Pancreas (tissue), 10 donors: Measurements from ENCODE around the gene PAM. TPM values are rescaled to one million over a fixed set of nuclear protein-coding genes. Genes with fewer than 3 reads are reported as not detected.

Experiments used
- ATAC-seq, 4 donors: fragments of 200-7000 bp; cut with Tn5 transposase; one replicate each; pipeline versions ENCODE4 v1.8.0 to v1.9.1; 2020; ENCODE audit warnings: mild to moderate bottlenecking in 4 of 4, moderate library complexity in 4 of 4
- DNase-seq, 6 donors: peaks; one replicate each; pipeline ENCODE4 v3.0.0-alpha.2; 2020
- FAIRE-seq: peaks from 2 replicates; lab custom pipeline; 2012; peaks lifted over from hg19 to GRCh38; lab: Jason Lieb, UNC
- H3K27ac ChIP-seq, 4 donors: fragments of 200-600 bp; sonication (generic); 1 replicate in 3 of 4; 2 replicates in 1 of 4; pipeline versions ENCODE4 v1.5.0 to v1.8.0; 2020
- H3K27me3 ChIP-seq, 4 donors: fragments of 200-600 bp; one replicate each; pipeline ENCODE4 v1.8.0; 2021
- H3K36me3 ChIP-seq, 3 donors: fragments of 200-600 bp; sonication (generic) in 1 of 3; one replicate each; pipeline versions ENCODE4 v1.5.0 to v1.8.0; 2020 to 2021
- H3K4me1 ChIP-seq, 3 donors: fragments of 200-600 bp; one replicate each; pipeline ENCODE4 v1.8.0; 2021
- H3K4me3 ChIP-seq, 4 donors: fragments of 200-600 bp; sonication (generic) in 2 of 4; one replicate each; pipeline versions ENCODE4 v1.5.0 to v1.8.0; 2020 to 2021
- H3K9me3 ChIP-seq, 4 donors: fragments of 200-600 bp; one replicate each; pipeline ENCODE4 v1.8.0; 2021
- WGBS, 2 donors: extraction: QIAGEN DNeasy Blood & Tissue Kit; methylation state at CpG; one replicate each; pipeline ENCODE4 v1.1.7; 2013; 5-methylcytosine and 5-hydroxymethylcytosine counted together
- intact Hi-C, 3 donors: fragments of 100-400 bp; cut with DNase I; formaldehyde crosslinking; loops; one replicate each; pipeline versions ENCODE4 v1.11.1 to v1.14.2; 2022
- polyA plus RNA-seq, 2 donors: library from polyadenylated mRNA; stranded (reverse); fragments of 200-250 nt; gene quantifications; one replicate each; pipeline ENCODE4 v1.2.3, GENCODE V29; 2013
- total RNA-seq, 6 donors: library from RNA; stranded (reverse); fragmentation: NEBNext Ultra II Directional in 4 of 6; extraction: Animal tissue kit (Norgen Biotek cat#: 25700) in 4 of 6; gene quantifications; one replicate each; pipeline versions ENCODE4 v1.2.1 to v1.2.4, GENCODE V29; 2021 to 2023
- TF ChIP-seq, protein P1 (sequence below), 4 donors: fragments of 200-600 bp; sonication (generic) in 3 of 4; IDR thresholded peaks; one replicate each; pipeline versions ENCODE4 v1.5.0 to v1.8.0; 2021; ENCODE audit warnings: antibody characterized with exemption in 4 of 4
- donor health status: healthy with polysubstance abuse.
- donor health status: DM: no; HTN: no; CAD: no; lungs with moderate emphysema.
- donor health status: DM: no; HTN: no; CAD: no.
- donor health status: control.
- donor health status: control.
- donor health status: Bipolar disorder and iron deficiency.
- donor health status: DM: yes; HTN: yes; CAD: no.
- donor health status: DM: no; HTN: no; CAD: no.
- donor health status: DM: no; HTN: no; CAD: no.
- donor health status: DM: yes; HTN: yes; CAD: no.

PAM gene
- total and polyA plus RNA-seq, 8 donors: 47.0 to 242 (median 85.8) TPM

DNA sequence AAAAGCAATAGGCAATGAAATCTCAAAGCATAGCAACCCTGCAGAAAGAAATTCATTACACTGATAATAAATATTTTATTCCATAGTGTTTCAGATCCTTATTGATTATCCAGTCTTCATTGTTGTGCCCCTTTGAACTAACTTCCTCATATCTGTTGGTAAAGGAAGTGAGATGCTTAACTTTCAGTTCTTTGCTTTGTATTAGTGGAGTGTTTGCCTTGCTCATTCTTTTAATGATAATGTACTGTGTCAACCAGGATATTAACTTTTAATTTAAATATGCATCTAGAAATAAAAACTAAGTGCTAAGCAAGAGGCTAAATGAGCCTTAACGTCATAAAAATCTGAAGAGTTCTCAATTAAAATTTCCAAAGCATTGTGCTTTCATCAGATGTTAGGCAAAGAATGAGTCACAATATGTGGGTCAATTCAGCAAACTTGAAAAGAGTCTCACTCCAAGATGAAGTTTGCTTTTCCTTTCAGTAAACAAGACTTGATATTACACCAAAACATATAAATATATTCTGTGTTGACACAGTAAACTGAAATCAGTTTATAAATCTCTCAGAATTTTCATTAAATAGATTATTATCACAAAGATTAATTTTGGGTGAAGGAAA lies 258.9 kb downstream of the PAM start:
- peak; percentile 56 for FAIRE-seq
- ATAC-seq: no peak
- Histone ChIP-seq H3K27me3 (no peaks in the 10 kb centered on the region), H3K9me3 (no peaks in the 10 kb centered on the region), H3K4me1 (no peaks in the 10 kb centered on the region), H3K36me3 (no peaks in the 10 kb centered on the region), H3K4me3 (no peak overlapping the region), H3K27ac (no peak overlapping the region)
- 0 to 91% methylated on average over 1 of the region's 1 CpG for WGBS, 2 donors
- no peak for DNase-seq
- TF ChIP-seq, protein P1, sequence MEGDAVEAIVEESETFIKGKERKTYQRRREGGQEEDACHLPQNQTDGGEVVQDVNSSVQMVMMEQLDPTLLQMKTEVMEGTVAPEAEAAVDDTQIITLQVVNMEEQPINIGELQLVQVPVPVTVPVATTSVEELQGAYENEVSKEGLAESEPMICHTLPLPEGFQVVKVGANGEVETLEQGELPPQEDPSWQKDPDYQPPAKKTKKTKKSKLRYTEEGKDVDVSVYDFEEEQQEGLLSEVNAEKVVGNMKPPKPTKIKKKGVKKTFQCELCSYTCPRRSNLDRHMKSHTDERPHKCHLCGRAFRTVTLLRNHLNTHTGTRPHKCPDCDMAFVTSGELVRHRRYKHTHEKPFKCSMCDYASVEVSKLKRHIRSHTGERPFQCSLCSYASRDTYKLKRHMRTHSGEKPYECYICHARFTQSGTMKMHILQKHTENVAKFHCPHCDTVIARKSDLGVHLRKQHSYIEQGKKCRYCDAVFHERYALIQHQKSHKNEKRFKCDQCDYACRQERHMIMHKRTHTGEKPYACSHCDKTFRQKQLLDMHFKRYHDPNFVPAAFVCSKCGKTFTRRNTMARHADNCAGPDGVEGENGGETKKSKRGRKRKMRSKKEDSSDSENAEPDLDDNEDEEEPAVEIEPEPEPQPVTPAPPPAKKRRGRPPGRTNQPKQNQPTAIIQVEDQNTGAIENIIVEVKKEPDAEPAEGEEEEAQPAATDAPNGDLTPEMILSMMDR (IDR thresholded peaks at IDR 0.05): no peak
- intact Hi-C loops: no loop called here

DNA sequence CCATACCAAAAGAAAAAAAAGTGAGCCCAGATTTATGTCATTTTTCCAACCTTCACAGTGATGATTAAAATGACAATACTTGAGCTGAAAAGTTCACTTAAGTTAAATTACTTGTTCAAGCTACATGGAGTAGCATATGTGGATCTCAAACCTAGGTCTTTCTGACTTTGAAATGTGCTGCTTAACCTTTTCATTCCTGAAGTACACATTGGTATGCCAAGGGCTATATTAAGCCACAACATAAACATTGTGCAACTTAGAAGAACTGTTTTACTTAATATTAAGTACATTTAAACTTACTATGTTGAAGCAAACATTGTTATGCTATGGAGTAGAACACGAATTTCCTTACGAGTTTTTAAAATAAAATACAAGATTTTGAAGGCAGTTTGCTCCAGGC lies 259.9 kb downstream of the PAM start:
- WGBS, 2 donors: 80 to 87% methylated on average over 2 of the region's 2 CpGs
- Histone ChIP-seq H3K27ac (no peak overlapping the region), H3K4me1 (no peaks in the 10 kb centered on the region), H3K9me3 (no peaks in the 10 kb centered on the region), H3K4me3 (no peak overlapping the region), H3K36me3 (no peaks in the 10 kb centered on the region), H3K27me3 (no peaks in the 10 kb centered on the region)
- intact Hi-C loops: no loop called here
- ATAC-seq (no peak), DNase-seq (no peak), FAIRE-seq (no peak)
- TF ChIP-seq, protein P1 (IDR thresholded peaks at IDR 0.05): no peak

DNA sequence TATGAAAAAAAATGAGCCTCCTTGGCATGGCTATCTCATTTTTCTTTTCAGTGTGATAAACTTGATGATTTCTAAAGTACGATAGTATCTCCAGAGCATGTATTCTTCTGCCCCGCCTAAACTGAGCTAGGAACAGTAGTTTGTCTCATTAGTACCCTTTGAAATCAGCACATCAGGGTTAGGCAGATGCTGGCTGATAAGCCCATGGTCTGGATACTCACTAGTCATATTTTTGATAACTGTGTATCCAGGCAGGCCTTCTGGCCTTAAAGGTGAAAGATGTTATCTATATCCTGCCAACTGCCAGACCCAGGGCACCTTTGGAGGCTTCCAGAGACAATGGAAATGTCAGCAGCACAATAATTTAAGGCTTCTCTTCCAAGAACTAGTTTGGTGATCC lies 261.1 kb downstream of the PAM start:
- DNase-seq (no peak), ATAC-seq (no peak), FAIRE-seq (no peak)
- no peak overlapping the region for H3K27ac ChIP-seq
- no peaks in the 10 kb centered on the region for H3K9me3 ChIP-seq
- no peak overlapping the region for H3K4me3 ChIP-seq
- no peaks in the 10 kb centered on the region for H3K4me1 ChIP-seq
- TF ChIP-seq, protein P1 (IDR thresholded peaks at IDR 0.05): no peak
- 93 to 97% methylated on average over 2 of the region's 2 CpGs for WGBS, 2 donors
- H3K27me3 ChIP-seq: no peaks in the 10 kb centered on the region
- no peaks in the 10 kb centered on the region for H3K36me3 ChIP-seq
- intact Hi-C loops: no loop called here

DNA sequence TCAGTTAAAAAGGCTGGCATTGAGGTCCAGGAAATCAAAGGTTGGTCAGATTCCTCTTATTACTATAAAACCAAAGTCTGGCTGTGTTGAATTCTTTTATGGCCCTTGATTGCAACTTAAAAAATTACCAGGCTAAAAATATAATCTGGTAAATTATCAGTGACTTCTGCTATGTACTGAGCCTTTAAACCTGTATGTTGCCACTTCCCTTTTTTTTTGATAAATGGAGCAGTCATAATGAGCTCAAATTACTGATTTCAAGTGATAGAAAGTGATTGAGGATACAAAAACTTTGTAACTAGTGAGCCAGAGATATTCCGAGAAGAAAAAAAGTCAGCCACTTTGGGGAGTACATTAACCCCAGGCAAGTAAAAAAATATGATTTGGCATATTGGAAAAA lies 264.7 kb downstream of the PAM start:
- no peak for DNase-seq
- WGBS, 2 donors: 82 to 85% methylated on average over 1 of the region's 1 CpG
- no peak for ATAC-seq
- H3K4me1 ChIP-seq: no peaks in the 10 kb centered on the region
- no peaks in the 10 kb centered on the region for H3K27me3 ChIP-seq
- H3K4me3 ChIP-seq: no peak overlapping the region
- H3K9me3 ChIP-seq: no peaks in the 10 kb centered on the region
- no peak overlapping the region for H3K27ac ChIP-seq
- intact Hi-C loops: no loop called here
- TF ChIP-seq, protein P1 (IDR thresholded peaks at IDR 0.05): no peak
- no peaks in the 10 kb centered on the region for H3K36me3 ChIP-seq
- FAIRE-seq: no peak

DNA sequence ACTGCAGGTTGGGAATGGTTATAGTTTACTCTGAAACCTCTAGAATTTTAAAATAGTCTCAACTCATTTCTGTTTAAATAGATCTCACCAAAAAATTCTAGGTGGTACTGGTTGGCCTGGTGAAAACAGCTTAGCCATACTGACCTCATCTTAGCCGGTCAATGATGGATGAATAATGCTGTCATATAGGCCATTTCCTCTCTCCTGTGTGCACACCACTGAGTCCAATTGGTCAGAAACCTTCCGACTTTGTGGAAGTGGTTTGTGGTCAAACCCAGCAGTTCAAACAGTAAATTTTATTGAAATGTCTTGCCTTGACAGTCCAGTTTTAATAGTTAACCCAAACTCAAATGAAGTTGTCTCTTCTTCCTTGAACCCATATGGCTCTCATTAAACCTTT lies 266.2 kb downstream of the PAM start:
- Histone ChIP-seq H3K4me3 (no peak overlapping the region), H3K27me3 (no peaks in the 10 kb centered on the region), H3K9me3 (no peaks in the 10 kb centered on the region), H3K36me3 (no peaks in the 10 kb centered on the region), H3K27ac (no peak overlapping the region), H3K4me1 (no peaks in the 10 kb centered on the region)
- intact Hi-C loops: no loop called here
- TF ChIP-seq, protein P1 (IDR thresholded peaks at IDR 0.05): no peak
- FAIRE-seq: no peak
- WGBS, 2 donors: 94 to 95% methylated on average over 2 of the region's 2 CpGs
- no peak for ATAC-seq
- DNase-seq: no peak
